Activated T-cell treated with anti-CD3 and anti-CD28 coated beads, Interleukin-2, amount 50 U/mL, for 24 hours (primary cell): ENCODE measurements around the gene B9D1.

Experiments used
- DNase-seq: peaks from one replicate; pipeline ENCODE4 v3.0.0-alpha.2; 2020
- H3K27ac Mint-ChIP-seq: 2 replicates; pipeline ENCODE4 v1.8.0; 2020; ENCODE audit warnings: mild to moderate bottlenecking, mixed read lengths
- H3K27me3 Mint-ChIP-seq: 2 replicates; pipeline ENCODE4 v1.8.0; 2020; ENCODE audit warnings: mixed read lengths
- H3K36me3 Mint-ChIP-seq: 2 replicates; pipeline ENCODE4 v1.8.0; 2020; ENCODE audit warnings: low read depth, mixed read lengths
- H3K4me1 Mint-ChIP-seq: 2 replicates; pipeline ENCODE4 v1.8.0; 2020; ENCODE audit warnings: low read depth, mixed read lengths
- H3K4me3 Mint-ChIP-seq: 2 replicates; pipeline ENCODE4 v1.8.0; 2020; ENCODE audit warnings: mild to moderate bottlenecking, moderate library complexity, mixed read lengths
- H3K9me3 Mint-ChIP-seq: 2 replicates; pipeline ENCODE4 v1.8.0; 2020; ENCODE audit warnings: mixed read lengths

B9D1 gene

GRCh38 chr17:19335951-19336631 is 26.4 kb downstream of the B9D1 start:
- Mint-ChIP-seq H3K4me1 (peaks cover 4% of the 10 kb centered on the region), H3K9me3 (no peaks in the 10 kb centered on the region), H3K4me3 (no peak overlapping the region), H3K27me3 (peaks cover 40% of the 10 kb centered on the region), H3K36me3 (no peaks in the 10 kb centered on the region), H3K27ac (no peak overlapping the region)
- no peak for DNase-seq

GRCh38 chr17:19334331-19334730 is 28.2 kb downstream of the B9D1 start:
- Mint-ChIP-seq H3K27me3 (peaks cover 33% of the 10 kb centered on the region), H3K27ac (no peak overlapping the region), H3K9me3 (no peaks in the 10 kb centered on the region), H3K4me3 (no peak overlapping the region), H3K36me3 (no peaks in the 10 kb centered on the region), H3K4me1 (peaks cover 4% of the 10 kb centered on the region)
- no peak for DNase-seq

GRCh38 chr17:19333736-19334290 is 28.7 kb downstream of the B9D1 start:
- H3K36me3 Mint-ChIP-seq: no peaks in the 10 kb centered on the region
- no peak overlapping the region for H3K4me3 Mint-ChIP-seq
- H3K4me1 Mint-ChIP-seq: peaks cover 4% of the 10 kb centered on the region
- H3K27me3 Mint-ChIP-seq: peaks cover 29% of the 10 kb centered on the region
- DNase-seq: no peak
- H3K9me3 Mint-ChIP-seq: no peaks in the 10 kb centered on the region
- H3K27ac Mint-ChIP-seq: no peak overlapping the region

- no peak for DNase-seq
- H3K36me3 Mint-ChIP-seq: no peaks in the 10 kb centered on the region
- H3K27ac Mint-ChIP-seq: no peak overlapping the region
- no peak overlapping the region for H3K4me3 Mint-ChIP-seq
- no peaks in the 10 kb centered on the region for H3K9me3 Mint-ChIP-seq
- peaks cover 23% of the 10 kb centered on the region for H3K27me3 Mint-ChIP-seq
- H3K4me1 Mint-ChIP-seq: peaks cover 4% of the 10 kb centered on the region
Measured at GRCh38 chr17:19333132-19333440, 29.4 kb downstream of the B9D1 start.

- H3K27ac Mint-ChIP-seq: no peak overlapping the region
- no peaks in the 10 kb centered on the region for H3K36me3 Mint-ChIP-seq
- H3K9me3 Mint-ChIP-seq: no peaks in the 10 kb centered on the region
- peaks cover 4% of the 10 kb centered on the region for H3K4me1 Mint-ChIP-seq
- no peak for DNase-seq
- peaks cover 23% of the 10 kb centered on the region for H3K27me3 Mint-ChIP-seq
- H3K4me3 Mint-ChIP-seq: no peak overlapping the region
Measured at GRCh38 chr17:19332371-19333131, 30.0 kb downstream of the B9D1 start.

GRCh38 chr17:19331543-19332245 is 30.8 kb downstream of the B9D1 start:
- no peak overlapping the region for H3K27ac Mint-ChIP-seq
- H3K36me3 Mint-ChIP-seq: no peaks in the 10 kb centered on the region
- peaks cover 4% of the 10 kb centered on the region for H3K4me1 Mint-ChIP-seq

GRCh38 chr17:19331134-19331533 is 31.4 kb downstream of the B9D1 start:
- no peak for DNase-seq
- Mint-ChIP-seq H3K9me3 (no peaks in the 10 kb centered on the region), H3K4me3 (no peak overlapping the region), H3K36me3 (no peaks in the 10 kb centered on the region), H3K27ac (no peak overlapping the region), H3K27me3 (peaks cover 11% of the 10 kb centered on the region), H3K4me1 (peaks cover 4% of the 10 kb centered on the region)

More at GRCh38 chr17:19331543-19332245, 30.8 kb downstream of the B9D1 start:
- no peak for DNase-seq
- Mint-ChIP-seq H3K27me3 (peaks cover 14% of the 10 kb centered on the region), H3K9me3 (no peaks in the 10 kb centered on the region), H3K4me3 (no peak overlapping the region)

- H3K36me3 Mint-ChIP-seq: no peaks in the 10 kb centered on the region
- H3K27ac Mint-ChIP-seq: no peak overlapping the region
Measured at GRCh38 chr17:19330271-19330670, 32.3 kb downstream of the B9D1 start.

GRCh38 chr17:19329839-19330238 is 32.7 kb downstream of the B9D1 start:
- no peak overlapping the region for H3K27ac Mint-ChIP-seq
- DNase-seq: no peak
- H3K4me1 Mint-ChIP-seq: peaks cover 4% of the 10 kb centered on the region
- peaks cover 2% of the 10 kb centered on the region for H3K27me3 Mint-ChIP-seq
- peaks cover 7% of the 10 kb centered on the region for H3K9me3 Mint-ChIP-seq
- no peak overlapping the region for H3K4me3 Mint-ChIP-seq
- no peaks in the 10 kb centered on the region for H3K36me3 Mint-ChIP-seq

More at GRCh38 chr17:19330271-19330670, 32.3 kb downstream of the B9D1 start:
- H3K4me3 Mint-ChIP-seq: no peak overlapping the region
- H3K4me1 Mint-ChIP-seq: peaks cover 4% of the 10 kb centered on the region
- peaks cover 3% of the 10 kb centered on the region for H3K27me3 Mint-ChIP-seq
- peaks cover 3% of the 10 kb centered on the region for H3K9me3 Mint-ChIP-seq
- DNase-seq: no peak

GRCh38 chr17:19329136-19329535 is 33.4 kb downstream of the B9D1 start:
- no peaks in the 10 kb centered on the region for H3K36me3 Mint-ChIP-seq
- DNase-seq: no peak
- H3K4me3 Mint-ChIP-seq: no peak overlapping the region
- no peak overlapping the region for H3K27ac Mint-ChIP-seq
- H3K9me3 Mint-ChIP-seq: peaks cover 7% of the 10 kb centered on the region
- peaks cover 4% of the 10 kb centered on the region for H3K4me1 Mint-ChIP-seq
- no peaks in the 10 kb centered on the region for H3K27me3 Mint-ChIP-seq

GRCh38 chr17:19328441-19329061 is 34.0 kb downstream of the B9D1 start:
- H3K36me3 Mint-ChIP-seq: no peaks in the 10 kb centered on the region
- DNase-seq: no peak
- H3K4me1 Mint-ChIP-seq: peaks cover 4% of the 10 kb centered on the region
- peaks cover 7% of the 10 kb centered on the region for H3K9me3 Mint-ChIP-seq
- no peak overlapping the region for H3K27ac Mint-ChIP-seq
- H3K27me3 Mint-ChIP-seq: no peaks in the 10 kb centered on the region
- H3K4me3 Mint-ChIP-seq: no peak overlapping the region

- Mint-ChIP-seq H3K27me3 (no peaks in the 10 kb centered on the region), H3K36me3 (no peaks in the 10 kb centered on the region), H3K4me3 (no peak overlapping the region), H3K27ac (no peak overlapping the region), H3K9me3 (peaks cover 7% of the 10 kb centered on the region), H3K4me1 (no peaks in the 10 kb centered on the region)
- DNase-seq: no peak
Measured at GRCh38 chr17:19327031-19327783, 35.3 kb downstream of the B9D1 start.

GRCh38 chr17:19325542-19325941 is 37.0 kb downstream of the B9D1 start:
- Mint-ChIP-seq H3K27me3 (no peaks in the 10 kb centered on the region), H3K9me3 (peaks cover 7% of the 10 kb centered on the region), H3K36me3 (no peaks in the 10 kb centered on the region), H3K4me1 (no peaks in the 10 kb centered on the region), H3K4me3 (no peak overlapping the region), H3K27ac (no peak overlapping the region)
- DNase-seq: no peak

- H3K27me3 Mint-ChIP-seq: no peaks in the 10 kb centered on the region
Measured at GRCh38 chr17:19322861-19323260, 39.7 kb downstream of the B9D1 start.

More at GRCh38 chr17:19322861-19323260, 39.7 kb downstream of the B9D1 start:
- no peak for DNase-seq
- H3K9me3 Mint-ChIP-seq: peaks cover 7% of the 10 kb centered on the region
- no peak overlapping the region for H3K4me3 Mint-ChIP-seq
- H3K27ac Mint-ChIP-seq: no peak overlapping the region
- no peaks in the 10 kb centered on the region for H3K36me3 Mint-ChIP-seq
- H3K4me1 Mint-ChIP-seq: no peaks in the 10 kb centered on the region
